ENCODE results near the gene SDK1. TPM values are rescaled to one million over a fixed set of nuclear protein-coding genes. Genes with fewer than 3 reads are reported as not detected.
A peak's percentile ranks its signal among the peaks of the same experiment; 100 is the strongest.

Gene SDK1
- total RNA-seq, 4 donors from 2014 or later: 2.0 to 9.3 (median 3.8) TPM

GRCh38 chr7:4196121-4196819 lies 895.2 kb downstream of the SDK1 start:
- no peak overlapping the region for H3K4me3 ChIP-seq
- DNase-seq: no peak
- TF ChIP-seq POLR2A (IDR thresholded peaks at IDR 0.05) (no peak), CTCF (IDR thresholded peaks at IDR 0.05) (no peak)
- no peaks in the 10 kb centered on the region for H3K27me3 ChIP-seq
- no peaks in the 10 kb centered on the region for H3K36me3 ChIP-seq
- intact Hi-C loops (cut with DNase I): no loop called here
- H3K4me1 ChIP-seq: peaks cover 5 to 49% (median 20%) of the 10 kb centered on the region in 3 donors
- WGBS, 2 donors: 75 to 85% methylated on average over 11 to 12 of the region's 15 CpGs
- no peaks in the 10 kb centered on the region for H3K9me3 ChIP-seq
- peak overlapping the region in 2 of 4 donors; percentile 29 to 62 for H3K27ac ChIP-seq

GRCh38 chr7:4198301-4198700 lies 897.2 kb downstream of the SDK1 start:
- H3K27ac ChIP-seq: no peak overlapping the region
- no peak overlapping the region for H3K4me3 ChIP-seq
- 76 to 87% methylated on average over 6 of the region's 6 CpGs for WGBS, 2 donors
- peaks cover 5 to 36% (median 12%) of the 10 kb centered on the region in 3 donors for H3K4me1 ChIP-seq
- TF ChIP-seq CTCF (IDR thresholded peaks at IDR 0.05) (no peak), POLR2A (IDR thresholded peaks at IDR 0.05) (no peak)
- H3K9me3 ChIP-seq: no peaks in the 10 kb centered on the region
- DNase-seq: no peak
- no peaks in the 10 kb centered on the region for H3K27me3 ChIP-seq
- H3K36me3 ChIP-seq: no peaks in the 10 kb centered on the region
- intact Hi-C loops (cut with DNase I): no loop called here

- Histone ChIP-seq H3K36me3 (no peaks in the 10 kb centered on the region), H3K27ac (peak overlapping the region in 1 of 4 donors; percentile 30), H3K27me3 (no peaks in the 10 kb centered on the region), H3K4me3 (no peak overlapping the region), H3K4me1 (peaks cover 0 to 22% (median 5%) of the 10 kb centered on the region in 3 donors), H3K9me3 (no peaks in the 10 kb centered on the region)
- no peak for DNase-seq
- intact Hi-C loops (cut with DNase I): no loop called here
- no peak for TF ChIP-seq CTCF (IDR thresholded peaks at IDR 0.05)
- TF ChIP-seq POLR2A (IDR thresholded peaks at IDR 0.05): no peak
- 63 to 100% methylated on average over 1 to 2 of the region's 2 CpGs for whole genome bisulfite sequencing, 2 donors
These were observed 899.6 kb downstream of the SDK1 start for GRCh38 chr7:4200546-4201094.

- Histone ChIP-seq H3K4me1 (peaks cover 0 to 13% (median 0%) of the 10 kb centered on the region in 3 donors), H3K36me3 (no peaks in the 10 kb centered on the region), H3K27me3 (no peaks in the 10 kb centered on the region), H3K9me3 (no peaks in the 10 kb centered on the region), H3K4me3 (no peak overlapping the region), H3K27ac (no peak overlapping the region)
- DNase-seq: no peak
- no peak for TF ChIP-seq POLR2A (IDR thresholded peaks at IDR 0.05)
- TF ChIP-seq CTCF (IDR thresholded peaks at IDR 0.05): no peak
- WGBS, 2 donors: 71 to 86% methylated on average over 6 of the region's 6 CpGs
- intact Hi-C loops (cut with DNase I): no loop called here
These were observed 900.5 kb downstream of the SDK1 start for GRCh38 chr7:4201566-4201965.

- no peak for DNase-seq
- Histone ChIP-seq H3K27me3 (no peaks in the 10 kb centered on the region), H3K27ac (no peak overlapping the region), H3K4me3 (no peak overlapping the region), H3K9me3 (no peaks in the 10 kb centered on the region), H3K4me1 (peaks cover 0 to 14% (median 4%) of the 10 kb centered on the region in 3 donors), H3K36me3 (no peaks in the 10 kb centered on the region)
- 88 to 94% methylated on average over 13 to 15 of the region's 16 CpGs for WGBS, 2 donors
- TF ChIP-seq CTCF (IDR thresholded peaks at IDR 0.05) (no peak), POLR2A (IDR thresholded peaks at IDR 0.05) (no peak)
- intact Hi-C loops (cut with DNase I): no loop called here
These were observed 901.2 kb downstream of the SDK1 start for GRCh38 chr7:4202154-4202736.
